ENCODE results near the gene RO60. TPM values are rescaled to one million over a fixed set of nuclear protein-coding genes. Genes with fewer than 3 reads are reported as not detected.

RO60 gene
- 123 and 158 TPM in 2 replicates for total RNA-seq

GRCh38 chr1:193059282-193060114 is at the start of gene RO60, which contains the start of gene UCHL5:
TSS of gene RO60 (plus strand) at chr1:193059612. CDS start at chr1:193069055, 9,443 bp downstream.
TSS of gene UCHL5 (minus strand) at chr1:193059360. CDS start at chr1:193059260, 100 bp downstream.

GRCh38 chr1:193104907-193105820 is 45.8 kb downstream of the RO60 start, which contains the start of gene GLRX2:
TSS of gene GLRX2 (minus strand) at chr1:193105414. CDS start at chr1:193105382, 32 bp downstream.

Other genes with a start within 250 kb of the RO60 start
- 30.8 and 31.7 TPM in 2 replicates for gene UCHL5, start 252 bp upstream of the RO60 start, total RNA-seq
- 9.5 and 10.5 TPM in 2 replicates for gene GLRX2, start 45.8 kb downstream of the RO60 start, total RNA-seq
- gene CDC73, start 62.4 kb downstream of the RO60 start, total RNA-seq: 25.8 and 28.3 TPM in 2 replicates
- 0.92 and 2.4 TPM in 2 replicates for gene B3GALT2, start 127.0 kb downstream of the RO60 start, total RNA-seq

Measured in smooth muscle cell of the pulmonary artery (primary cell).